ENCODE results near the gene ARID1B.
A peak's percentile ranks its signal among the peaks of the same experiment; 100 is the strongest.

ARID1B gene

GRCh38 chr6:157013649-157014304 is 236.6 kb downstream of the ARID1B start:
- H3K36me3 ChIP-seq (replicated peaks in 1 of 2; ENCODE audit: control insufficient read depth in 2 of 2, insufficient read depth in 2 of 2, low read length in 2 of 2): no peaks in the 10 kb centered on the region
- no peak overlapping the region for H2BK5ac ChIP-seq (ENCODE audit: low read length)
- H2AFZ ChIP-seq (ENCODE audit: low read length): no peak overlapping the region
- H3K4me3 ChIP-seq (ENCODE audit: low read length in 2 of 2): no peak overlapping the region
- peak; percentile 26 for DNase-seq (ENCODE audit: low spot score)
- H4K91ac ChIP-seq (ENCODE audit: low read depth, low read length, poor library complexity): no peak overlapping the region
- no peak overlapping the region for H3K14ac ChIP-seq (ENCODE audit: low read length)
- no peak overlapping the region for H2AK5ac ChIP-seq (ENCODE audit: low read depth, low read length)
- no peak overlapping the region for H2BK120ac ChIP-seq (ENCODE audit: low read depth, low read length)
- H2BK12ac ChIP-seq (ENCODE audit: low read length): no peak overlapping the region
- no peak overlapping the region for H3K18ac ChIP-seq (ENCODE audit: low read length)
- H3K9me3 ChIP-seq (replicated peaks in 1 of 2; ENCODE audit: control insufficient read depth in 2 of 2, insufficient read depth in 1 of 2, low read depth in 1 of 2, low read length in 2 of 2): peaks cover 0 to 11% of the 10 kb centered on the region in 2 donors
- peaks cover 2% of the 10 kb centered on the region for H3K79me1 ChIP-seq (ENCODE audit: low read depth, low read length)
- H2BK15ac ChIP-seq (ENCODE audit: low read length): no peak overlapping the region
- H3K4me2 ChIP-seq (ENCODE audit: insufficient read depth, low read length, poor library complexity, severe bottlenecking): no peak overlapping the region
- H3K4me1 ChIP-seq (ENCODE audit: control insufficient read depth in 2 of 2, insufficient read depth in 1 of 2, low read depth in 1 of 2, low read length in 2 of 2): peaks cover 11 to 16% of the 10 kb centered on the region in 2 donors
- H3K4ac ChIP-seq (ENCODE audit: low read length): no peak overlapping the region
- H4K8ac ChIP-seq (ENCODE audit: low read depth, low read length): no peak overlapping the region
- H3K27ac ChIP-seq (replicated peaks; ENCODE audit: low read length): peak overlapping the region; percentile 6
- no peak overlapping the region for H3K9ac ChIP-seq (ENCODE audit: low read depth, low read length, poor library complexity)
- no CpG with 5 or more reads among the region's 7 CpGs for WGBS, 2 donors (ENCODE audit: extremely low coverage in 2 of 2, insufficient read length in 2 of 2, insufficient replicate concordance in 1 of 2)
- H3K23ac ChIP-seq (ENCODE audit: low read depth, low read length, poor library complexity): no peak overlapping the region
- H3K27me3 ChIP-seq (ENCODE audit: control insufficient read depth in 3 of 3, insufficient read depth in 3 of 3, low read depth in 1 of 3, low read length in 3 of 3): no peaks in the 10 kb centered on the region

DNA sequence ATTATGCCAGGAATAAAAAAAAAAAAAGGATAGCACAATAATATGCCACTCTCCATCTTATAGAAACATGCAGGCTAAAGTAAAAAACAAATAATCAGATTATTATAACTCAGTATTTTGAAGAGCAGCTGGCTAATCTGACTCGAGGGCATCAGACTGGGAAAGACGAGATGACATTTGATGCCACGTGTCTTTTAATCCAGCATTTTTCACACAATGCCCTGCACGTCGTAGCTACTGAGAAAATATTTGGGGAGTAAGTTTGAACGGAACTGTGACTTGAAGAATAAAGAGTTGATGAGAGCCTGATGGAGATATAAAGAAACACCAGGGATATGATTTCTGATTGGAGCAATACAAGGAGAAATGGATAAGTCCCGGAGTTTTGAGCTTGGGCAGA is 237.7 kb downstream of the ARID1B start:
- H2AK5ac ChIP-seq (ENCODE audit: low read depth, low read length): no peak overlapping the region
- H2BK120ac ChIP-seq (ENCODE audit: low read depth, low read length): no peak overlapping the region
- H2BK5ac ChIP-seq (ENCODE audit: low read length): no peak overlapping the region
- H2AFZ ChIP-seq (ENCODE audit: low read length): no peak overlapping the region
- no CpG with 5 or more reads among the region's 7 CpGs for WGBS, 2 donors (ENCODE audit: extremely low coverage in 2 of 2, insufficient read length in 2 of 2, insufficient replicate concordance in 1 of 2)
- H3K4me3 ChIP-seq (ENCODE audit: low read length in 2 of 2): no peak overlapping the region
- no peak overlapping the region for H3K9ac ChIP-seq (ENCODE audit: low read depth, low read length, poor library complexity)
- H3K36me3 ChIP-seq (replicated peaks in 1 of 2; ENCODE audit: control insufficient read depth in 2 of 2, insufficient read depth in 2 of 2, low read length in 2 of 2): no peaks in the 10 kb centered on the region
- peaks cover 16 to 27% of the 10 kb centered on the region in 2 donors for H3K4me1 ChIP-seq (ENCODE audit: control insufficient read depth in 2 of 2, insufficient read depth in 1 of 2, low read depth in 1 of 2, low read length in 2 of 2)
- no peak overlapping the region for H3K14ac ChIP-seq (ENCODE audit: low read length)
- H3K27ac ChIP-seq (replicated peaks; ENCODE audit: low read length): no peak overlapping the region
- H3K4ac ChIP-seq (ENCODE audit: low read length): no peak overlapping the region
- H4K91ac ChIP-seq (ENCODE audit: low read depth, low read length, poor library complexity): no peak overlapping the region
- no peak overlapping the region for H2BK15ac ChIP-seq (ENCODE audit: low read length)
- H3K18ac ChIP-seq (ENCODE audit: low read length): no peak overlapping the region
- H3K9me3 ChIP-seq (replicated peaks in 1 of 2; ENCODE audit: control insufficient read depth in 2 of 2, insufficient read depth in 1 of 2, low read depth in 1 of 2, low read length in 2 of 2): peaks cover 0 to 11% of the 10 kb centered on the region in 2 donors
- no peak overlapping the region for H3K23ac ChIP-seq (ENCODE audit: low read depth, low read length, poor library complexity)
- no peak for DNase-seq (ENCODE audit: low spot score)
- no peak overlapping the region for H2BK12ac ChIP-seq (ENCODE audit: low read length)
- no peak overlapping the region for H4K8ac ChIP-seq (ENCODE audit: low read depth, low read length)
- no peaks in the 10 kb centered on the region for H3K27me3 ChIP-seq (ENCODE audit: control insufficient read depth in 3 of 3, insufficient read depth in 3 of 3, low read depth in 1 of 3, low read length in 3 of 3)
- H3K4me2 ChIP-seq (ENCODE audit: insufficient read depth, low read length, poor library complexity, severe bottlenecking): no peak overlapping the region
- peaks cover 2% of the 10 kb centered on the region for H3K79me1 ChIP-seq (ENCODE audit: low read depth, low read length)

DNA sequence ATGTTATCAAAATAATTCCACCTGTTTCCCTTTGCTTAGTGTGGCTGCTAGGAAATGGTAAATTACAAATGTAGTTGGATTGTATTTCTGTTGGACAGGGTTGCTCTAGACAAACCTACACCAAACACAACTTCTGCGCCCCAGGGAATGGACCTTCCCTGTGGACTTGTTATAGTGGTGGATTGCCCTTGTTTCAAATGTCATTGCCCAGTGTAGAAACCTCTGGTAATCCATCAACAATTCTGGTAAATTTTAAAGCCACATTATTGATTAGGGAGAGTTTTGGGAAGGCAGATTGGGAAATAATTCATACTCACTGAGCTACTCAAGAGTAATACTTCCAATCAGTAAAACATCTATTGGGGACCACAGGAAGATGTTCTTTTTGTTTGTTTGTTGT is 239.8 kb downstream of the ARID1B start:
- H2BK15ac ChIP-seq (ENCODE audit: low read length): no peak overlapping the region
- H3K36me3 ChIP-seq (replicated peaks in 1 of 2; ENCODE audit: control insufficient read depth in 2 of 2, insufficient read depth in 2 of 2, low read length in 2 of 2): no peaks in the 10 kb centered on the region
- H4K8ac ChIP-seq (ENCODE audit: low read depth, low read length): no peak overlapping the region
- no peak overlapping the region for H2AFZ ChIP-seq (ENCODE audit: low read length)
- no peak overlapping the region for H2AK5ac ChIP-seq (ENCODE audit: low read depth, low read length)
- H3K27me3 ChIP-seq (ENCODE audit: control insufficient read depth in 3 of 3, insufficient read depth in 3 of 3, low read depth in 1 of 3, low read length in 3 of 3): no peaks in the 10 kb centered on the region
- DNase-seq (ENCODE audit: low spot score): no peak
- peaks cover 0 to 4% of the 10 kb centered on the region in 2 donors for H3K9me3 ChIP-seq (replicated peaks in 1 of 2; ENCODE audit: control insufficient read depth in 2 of 2, insufficient read depth in 1 of 2, low read depth in 1 of 2, low read length in 2 of 2)
- H3K9ac ChIP-seq (ENCODE audit: low read depth, low read length, poor library complexity): no peak overlapping the region
- H4K91ac ChIP-seq (ENCODE audit: low read depth, low read length, poor library complexity): no peak overlapping the region
- H3K18ac ChIP-seq (ENCODE audit: low read length): no peak overlapping the region
- WGBS, 2 donors (ENCODE audit: extremely low coverage in 2 of 2, insufficient read length in 2 of 2, insufficient replicate concordance in 1 of 2): no CpG with 5 or more reads among the region's 1 CpG
- H3K79me1 ChIP-seq (ENCODE audit: low read depth, low read length): peaks cover 2% of the 10 kb centered on the region
- H3K4ac ChIP-seq (ENCODE audit: low read length): no peak overlapping the region
- H3K27ac ChIP-seq (replicated peaks; ENCODE audit: low read length): no peak overlapping the region
- no peak overlapping the region for H2BK12ac ChIP-seq (ENCODE audit: low read length)
- no peak overlapping the region for H3K23ac ChIP-seq (ENCODE audit: low read depth, low read length, poor library complexity)
- H3K14ac ChIP-seq (ENCODE audit: low read length): no peak overlapping the region
- no peak overlapping the region for H2BK5ac ChIP-seq (ENCODE audit: low read length)
- H3K4me1 ChIP-seq (ENCODE audit: control insufficient read depth in 2 of 2, insufficient read depth in 1 of 2, low read depth in 1 of 2, low read length in 2 of 2): peaks cover 16 to 30% of the 10 kb centered on the region in 2 donors
- H3K4me2 ChIP-seq (ENCODE audit: insufficient read depth, low read length, poor library complexity, severe bottlenecking): no peak overlapping the region
- no peak overlapping the region for H3K4me3 ChIP-seq (ENCODE audit: low read length in 2 of 2)
- no peak overlapping the region for H2BK120ac ChIP-seq (ENCODE audit: low read depth, low read length)

GRCh38 chr6:157017861-157018260 is 240.7 kb downstream of the ARID1B start:
- no peaks in the 10 kb centered on the region for H3K9me3 ChIP-seq (replicated peaks in 1 of 2; ENCODE audit: control insufficient read depth in 2 of 2, insufficient read depth in 1 of 2, low read depth in 1 of 2, low read length in 2 of 2)
- H3K36me3 ChIP-seq (replicated peaks in 1 of 2; ENCODE audit: control insufficient read depth in 2 of 2, insufficient read depth in 2 of 2, low read length in 2 of 2): no peaks in the 10 kb centered on the region
- no peak overlapping the region for H4K91ac ChIP-seq (ENCODE audit: low read depth, low read length, poor library complexity)
- no peak overlapping the region for H3K4me3 ChIP-seq (ENCODE audit: low read length in 2 of 2)
- no peak overlapping the region for H2BK15ac ChIP-seq (ENCODE audit: low read length)
- no peak overlapping the region for H2BK120ac ChIP-seq (ENCODE audit: low read depth, low read length)
- no peak overlapping the region for H3K4ac ChIP-seq (ENCODE audit: low read length)
- H3K14ac ChIP-seq (ENCODE audit: low read length): no peak overlapping the region
- H3K27me3 ChIP-seq (ENCODE audit: control insufficient read depth in 3 of 3, insufficient read depth in 3 of 3, low read depth in 1 of 3, low read length in 3 of 3): no peaks in the 10 kb centered on the region
- no peak overlapping the region for H2BK12ac ChIP-seq (ENCODE audit: low read length)
- H2AK5ac ChIP-seq (ENCODE audit: low read depth, low read length): no peak overlapping the region
- H3K27ac ChIP-seq (replicated peaks; ENCODE audit: low read length): no peak overlapping the region
- H3K79me1 ChIP-seq (ENCODE audit: low read depth, low read length): peaks cover 2% of the 10 kb centered on the region
- no peak overlapping the region for H3K18ac ChIP-seq (ENCODE audit: low read length)
- no peak overlapping the region for H2AFZ ChIP-seq (ENCODE audit: low read length)
- H3K4me1 ChIP-seq (ENCODE audit: control insufficient read depth in 2 of 2, insufficient read depth in 1 of 2, low read depth in 1 of 2, low read length in 2 of 2): peaks cover 19 to 36% of the 10 kb centered on the region in 2 donors
- no peak overlapping the region for H3K9ac ChIP-seq (ENCODE audit: low read depth, low read length, poor library complexity)
- no peak for DNase-seq (ENCODE audit: low spot score)
- no peak overlapping the region for H2BK5ac ChIP-seq (ENCODE audit: low read length)
- no peak overlapping the region for H3K23ac ChIP-seq (ENCODE audit: low read depth, low read length, poor library complexity)
- H4K8ac ChIP-seq (ENCODE audit: low read depth, low read length): no peak overlapping the region
- no peak overlapping the region for H3K4me2 ChIP-seq (ENCODE audit: insufficient read depth, low read length, poor library complexity, severe bottlenecking)
